MCF 10A (cell line): ENCODE measurements around the gene FAM53A. TPM values are rescaled to one million over a fixed set of nuclear protein-coding genes. Genes with fewer than 3 reads are reported as not detected.

Experiments used
- BruUV-seq: library from RNA; stranded (reverse); fragments of 400-500 nt; replicated peaks from 2 replicates; lab custom pipeline; 2021; lab: Mats Ljungman, UMichigan
- CTCF ChIA-PET: fragments of 300-600 bp; sonication (Branson Sonifier 250); formaldehyde crosslinking; extraction: SDS; loops from one replicate; lab custom pipeline; 2021; ENCODE audit warnings: antibody characterized with exemption, inconsistent platforms; lab: Yijun Ruan, JAX
- POLR2A ChIA-PET: fragments of 300-600, 350-650 bp; sonication (Branson Sonifier 250); formaldehyde crosslinking; extraction: SDS; loops from one replicate; lab custom pipeline; 2020; ENCODE audit warnings: antibody characterized with exemption, inconsistent platforms; lab: Yijun Ruan, JAX
- DNase-seq: peaks from one replicate; pipeline ENCODE4 v3.0.0-alpha.2; 2018; ENCODE audit not compliant: unreplicated experiment
- H3K27ac Mint-ChIP-seq: one replicate; pipeline ENCODE4 v1.8.0; 2022; ENCODE audit warnings: mild to moderate bottlenecking, low read depth, mixed read lengths; ENCODE audit not compliant: unreplicated experiment
- H3K27me3 Mint-ChIP-seq: one replicate; pipeline ENCODE4 v1.8.0; 2022; ENCODE audit warnings: mixed read lengths; ENCODE audit not compliant: insufficient read depth, unreplicated experiment
- H3K36me3 Mint-ChIP-seq: one replicate; pipeline ENCODE4 v1.8.0; 2022; ENCODE audit warnings: mild to moderate bottlenecking, moderate library complexity, mixed read lengths; ENCODE audit not compliant: insufficient read depth, unreplicated experiment
- H3K4me1 Mint-ChIP-seq: one replicate; pipeline ENCODE4 v1.8.0; 2022; ENCODE audit warnings: mixed read lengths; ENCODE audit not compliant: insufficient read depth, unreplicated experiment
- H3K4me3 Mint-ChIP-seq: one replicate; pipeline ENCODE4 v1.8.0; 2022; ENCODE audit warnings: mild to moderate bottlenecking, moderate library complexity, mixed read lengths; ENCODE audit not compliant: unreplicated experiment
- H3K9me3 Mint-ChIP-seq: one replicate; pipeline ENCODE4 v1.8.0; 2022; ENCODE audit warnings: mixed read lengths; ENCODE audit not compliant: unreplicated experiment
- CTCF ChIP-seq: fragments of 200-600 bp; IDR thresholded peaks from one replicate; pipeline ENCODE4 v1.8.0; 2022; ENCODE audit warnings: antibody characterized with exemption, mild to moderate bottlenecking; ENCODE audit not compliant: unreplicated experiment
- intact Hi-C: fragments of 100-400 bp; cut with micrococcal nuclease; formaldehyde crosslinking; loops from 2 replicates; pipeline ENCODE4 v1.14.1; 2022
- total RNA-seq: library from RNA; stranded (reverse); gene quantifications from 2 replicates; pipeline ENCODE4 v1.2.3, GENCODE V29; 2022

The FAM53A gene
- total RNA-seq, 1 experiment from 2014 or later: 6.6 TPM

DNA sequence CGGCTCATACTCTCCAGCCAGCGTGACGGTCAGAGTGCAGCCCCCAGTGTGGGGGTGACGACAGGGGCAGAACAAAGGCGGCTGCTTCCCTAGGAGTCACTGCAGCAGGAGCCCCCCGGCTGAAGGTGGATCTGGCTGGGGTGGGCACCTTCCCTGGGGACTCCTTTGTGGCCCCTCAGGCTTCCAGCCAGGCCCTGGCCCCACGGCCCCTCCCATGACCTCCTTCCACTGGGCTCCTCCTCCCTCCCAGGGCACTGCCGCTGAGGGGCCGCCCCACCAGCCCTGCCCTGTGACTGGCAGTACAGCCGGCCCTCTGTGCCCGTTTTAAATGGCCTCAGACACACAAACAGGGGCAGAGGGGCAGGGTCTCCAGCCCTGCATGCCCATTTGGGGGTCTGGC lies 61.9 kb downstream of the FAM53A start:
- Mint-ChIP-seq H3K27ac (no peak overlapping the region), H3K27me3 (no peaks in the 10 kb centered on the region), H3K4me3 (no peak overlapping the region), H3K36me3 (peaks cover 10% of the 10 kb centered on the region), H3K4me1 (no peaks in the 10 kb centered on the region), H3K9me3 (no peaks in the 10 kb centered on the region)
- POLR2A ChIA-PET: no interaction called here
- intact Hi-C loops: no loop called here
- CTCF ChIA-PET: interaction anchor here (0.6 kb wide), 1 partner anchor 374 kb away, joined by 3 read pairs; no protein-coding TSS in a partner anchor
- BruUV-seq: no TSS peak
- DNase-seq: no peak
- no peak for TF ChIP-seq CTCF

DNA sequence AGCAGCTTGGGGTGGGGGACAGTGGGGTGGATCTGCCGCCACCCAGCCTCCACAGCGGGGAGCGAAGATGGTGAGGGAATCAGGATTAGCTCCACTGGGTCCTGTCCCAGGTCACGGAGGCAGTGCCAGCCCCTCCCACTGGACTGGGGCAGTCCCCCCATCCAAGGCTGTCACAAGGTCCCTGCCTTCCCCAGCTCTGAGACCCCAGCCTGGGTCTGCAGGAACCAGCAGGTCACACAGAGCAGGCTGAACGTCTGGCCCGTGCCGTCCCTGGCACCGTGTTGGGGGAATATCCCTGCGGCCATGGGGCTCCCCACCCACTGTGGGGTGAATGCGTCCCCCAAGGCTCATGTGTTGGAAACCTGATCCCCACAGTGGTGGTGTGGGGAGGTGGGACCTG lies 62.6 kb downstream of the FAM53A start:
- ChIA-PET CTCF (no interaction called here), POLR2A (no interaction called here)
- Mint-ChIP-seq H3K36me3 (peaks cover 9% of the 10 kb centered on the region), H3K27me3 (no peaks in the 10 kb centered on the region), H3K9me3 (no peaks in the 10 kb centered on the region), H3K27ac (no peak overlapping the region), H3K4me3 (no peak overlapping the region), H3K4me1 (no peaks in the 10 kb centered on the region)
- BruUV-seq: no TSS peak
- intact Hi-C loops: no loop called here
- no peak for DNase-seq
- TF ChIP-seq CTCF: no peak

DNA sequence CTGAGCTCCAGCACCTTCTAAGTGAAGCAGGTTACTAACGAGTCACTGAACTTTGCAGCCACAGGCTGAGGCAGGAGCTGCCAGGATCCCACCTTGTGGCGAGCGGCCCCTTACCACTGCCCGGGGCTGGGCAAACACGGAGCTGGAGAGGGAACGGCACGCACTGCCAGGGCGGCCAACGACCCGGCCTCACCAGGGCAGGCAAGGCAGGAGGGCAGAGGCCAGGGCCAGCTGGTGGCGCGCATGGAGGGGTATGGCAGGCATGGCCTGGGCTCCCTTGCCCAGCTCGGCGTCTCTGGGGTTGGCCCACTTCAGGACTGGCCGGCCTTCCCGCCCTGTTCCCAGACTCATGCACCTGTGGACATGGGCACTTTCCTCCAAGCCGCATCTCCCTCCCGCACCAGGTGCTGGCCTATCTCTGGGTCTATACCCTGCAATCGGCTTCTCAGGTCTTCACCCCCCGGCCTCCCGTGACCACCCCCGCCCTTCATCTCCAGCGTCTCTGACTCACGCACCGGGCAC lies 64.9 kb downstream of the FAM53A start:
- Mint-ChIP-seq H3K27me3 (no peaks in the 10 kb centered on the region), H3K27ac (no peak overlapping the region), H3K9me3 (peaks cover 8% of the 10 kb centered on the region), H3K4me3 (no peak overlapping the region), H3K36me3 (peaks cover 3% of the 10 kb centered on the region), H3K4me1 (peaks cover 8% of the 10 kb centered on the region)
- POLR2A ChIA-PET: no interaction called here
- BruUV-seq: no TSS peak
- DNase-seq: no peak
- CTCF ChIA-PET: interaction anchor here (0.6 to 0.9 kb wide), 4 partner anchors 11 to 1671 kb away, joined by 3 to 4 read pairs (median 3); no protein-coding TSS in a partner anchor
- TF ChIP-seq CTCF: no peak
- intact Hi-C loops: no loop called here

GRCh38 chr4:1618438-1618837 lies 65.7 kb downstream of the FAM53A start:
- Mint-ChIP-seq H3K36me3 (no peaks in the 10 kb centered on the region), H3K4me1 (peaks cover 8% of the 10 kb centered on the region)
- no TSS peak for BruUV-seq

More at GRCh38 chr4:1618438-1618837, 65.7 kb downstream of the FAM53A start:
- ChIA-PET POLR2A (no interaction called here), CTCF (no interaction called here)
- Mint-ChIP-seq H3K4me3 (no peak overlapping the region), H3K27ac (no peak overlapping the region), H3K27me3 (no peaks in the 10 kb centered on the region), H3K9me3 (peaks cover 8% of the 10 kb centered on the region)
- no peak for TF ChIP-seq CTCF
- intact Hi-C loops: no loop called here
- no peak for DNase-seq
